Stimulated activated CD8-positive, alpha-beta memory T cell treated with anti-CD3 and anti-CD28 coated beads, Interleukin-12 subunit alpha, Interleukin-12 subunit beta, amount 100 ng/mL, for 24 hours (primary cell): Measurements from ENCODE around the gene PLXNA4.

Experiments
- DNase-seq: peaks from one replicate; pipeline ENCODE4 v3.0.0-alpha.2; 2020; ENCODE audit errors: extremely low read depth

PLXNA4 gene

GRCh38 chr7:132562690-132563089, 13.6 kb downstream of the PLXNA4 start:
- no peak for DNase-seq

DNA sequence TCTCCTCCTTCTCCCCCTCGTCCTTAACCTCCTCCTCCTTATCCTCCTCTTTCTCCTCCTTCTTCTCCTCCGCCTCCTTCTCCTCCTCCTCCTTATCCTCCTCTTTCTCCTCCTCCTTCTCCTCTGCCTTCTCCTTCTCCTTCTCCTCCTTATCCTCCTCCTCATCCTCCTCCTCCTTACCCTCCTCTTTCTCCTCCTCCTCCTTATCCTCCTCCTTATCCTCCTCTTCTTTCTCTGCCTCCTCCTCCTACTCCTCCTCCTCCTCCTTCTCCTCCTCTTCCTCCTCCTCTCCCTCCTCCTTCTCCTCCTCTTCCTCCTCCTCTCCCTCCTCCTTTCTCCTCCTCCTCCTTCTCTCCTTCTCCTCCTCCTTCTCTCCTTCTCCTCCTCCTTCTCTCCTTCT, 14.5 kb downstream of the PLXNA4 start:
- DNase-seq: no peak

DNA sequence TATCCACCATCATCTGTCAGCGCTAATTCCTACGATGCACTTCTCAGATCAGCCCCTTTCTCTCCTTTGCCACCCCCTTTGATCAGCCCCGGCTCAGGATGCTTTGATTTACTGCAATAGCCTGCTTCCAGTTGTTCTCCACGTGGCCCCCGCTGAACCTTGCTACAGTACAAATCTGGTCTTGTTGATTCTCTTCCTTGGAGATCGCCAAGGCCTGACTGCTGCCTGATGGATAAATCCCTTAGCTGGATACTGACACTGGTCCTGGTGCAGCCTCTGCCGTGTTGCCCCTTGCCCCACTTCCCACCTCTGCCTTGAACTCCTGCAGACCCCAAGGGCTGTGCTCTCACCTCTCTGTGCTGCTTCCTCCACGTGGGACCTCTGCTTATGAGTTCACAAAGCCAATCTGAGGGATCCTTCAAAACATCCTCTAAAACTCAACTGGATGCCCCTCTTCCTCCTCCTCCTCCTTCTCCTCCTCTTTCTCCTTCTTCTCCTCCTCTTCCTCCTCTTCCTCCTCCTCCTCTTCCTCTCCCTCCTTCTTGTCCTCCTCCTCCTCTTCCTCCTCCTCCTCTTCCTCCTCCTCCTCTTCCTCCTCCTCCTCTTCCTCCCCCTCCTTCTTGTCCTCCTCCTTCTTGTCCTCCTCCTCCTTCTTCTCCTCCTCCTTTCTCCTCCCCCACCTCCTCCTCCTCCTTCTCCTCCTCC, 15.3 kb downstream of the PLXNA4 start:
- no peak for DNase-seq

DNA sequence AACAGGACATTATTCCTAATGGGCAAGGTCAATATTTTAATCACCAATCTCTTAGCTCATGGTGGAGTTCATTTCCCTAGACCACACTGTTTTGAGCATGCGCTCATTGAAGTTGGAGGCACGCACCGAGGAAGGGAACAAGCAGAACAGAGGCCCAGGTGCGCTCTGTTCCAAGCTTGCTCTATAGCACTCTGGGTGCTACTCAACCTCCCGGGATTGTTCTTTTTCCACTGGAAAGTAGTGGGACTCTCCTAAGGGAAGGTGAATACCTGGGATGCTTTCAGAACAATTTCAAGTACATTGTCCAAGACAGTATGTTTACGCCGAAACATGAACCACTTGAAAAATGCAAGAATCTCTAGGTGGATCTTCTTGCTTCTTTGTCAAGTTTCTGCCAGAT, 16.2 kb downstream of the PLXNA4 start:
- DNase-seq: no peak

- no peak for DNase-seq
Observed at GRCh38 chr7:132558815-132559214, 17.5 kb downstream of the PLXNA4 start.

DNA sequence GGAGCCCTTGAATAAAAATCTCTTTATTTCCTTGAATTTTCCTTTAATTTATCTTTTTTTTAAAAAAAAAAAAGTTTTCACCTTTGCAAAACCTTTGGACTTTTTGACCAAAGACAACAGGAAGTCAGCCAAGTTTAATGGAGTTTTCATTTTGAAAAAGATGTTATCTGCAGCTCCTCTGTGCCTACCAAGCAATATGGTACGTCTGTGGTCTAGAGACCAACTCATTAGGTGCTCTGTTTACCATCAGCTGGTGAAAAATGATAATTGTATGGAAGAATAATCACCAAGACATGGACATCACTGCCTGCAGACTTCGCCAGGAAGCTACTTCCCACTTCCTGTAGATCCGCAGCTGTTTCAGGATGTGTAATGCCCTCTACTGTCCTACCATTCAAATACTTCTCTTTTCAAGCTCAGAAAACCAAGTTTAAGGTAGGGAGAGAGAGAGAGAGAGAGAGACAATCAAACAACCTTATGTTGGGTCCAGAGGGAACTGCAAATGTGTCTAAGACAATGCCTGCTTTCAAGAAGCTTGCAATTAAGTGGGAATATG, 18.7 kb downstream of the PLXNA4 start:
- no peak for DNase-seq

GRCh38 chr7:132554446-132554845, 21.8 kb downstream of the PLXNA4 start:
- no peak for DNase-seq

DNA sequence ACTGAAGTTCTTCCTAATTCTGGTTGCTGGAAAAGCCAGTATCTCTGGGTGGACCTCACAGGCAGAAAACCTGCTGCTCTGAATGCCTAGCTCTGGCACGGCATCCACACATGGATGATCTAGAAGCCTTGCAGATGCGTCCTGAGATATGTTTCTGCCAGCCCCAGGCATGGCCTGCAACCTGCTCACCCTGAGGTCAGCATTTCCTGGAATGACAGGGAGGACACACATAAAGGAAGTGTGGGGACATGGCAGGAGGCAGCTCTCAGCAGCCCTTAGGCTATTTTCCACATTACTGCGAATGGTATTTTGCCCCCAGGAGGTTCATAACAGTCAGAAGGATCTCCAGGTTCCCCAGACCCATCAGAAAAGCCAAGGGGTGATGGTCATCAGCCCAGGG, 23.2 kb downstream of the PLXNA4 start:
- no peak for DNase-seq

DNA sequence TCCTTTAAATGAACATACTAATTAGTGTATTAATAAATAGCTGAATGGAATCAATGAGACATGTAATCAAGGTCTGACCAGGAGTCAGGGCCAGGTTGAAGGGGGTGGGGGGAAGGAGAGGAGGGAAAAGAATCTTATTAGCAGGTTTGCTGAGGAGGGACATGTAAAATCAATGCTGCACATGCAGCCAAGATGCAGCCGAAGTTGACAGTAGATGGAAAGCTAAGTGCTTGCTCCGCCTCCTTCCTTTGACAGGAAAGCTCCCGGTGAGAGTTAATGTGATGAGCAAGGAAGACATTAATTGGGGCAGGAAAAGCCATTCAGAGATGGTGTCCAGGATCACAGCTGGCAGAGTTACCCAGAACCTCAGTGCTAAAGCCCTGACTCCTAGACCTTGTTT, 24.4 kb downstream of the PLXNA4 start:
- DNase-seq: no peak

- no peak for DNase-seq
Observed at GRCh38 chr7:132551439-132551838, 24.8 kb downstream of the PLXNA4 start.

- DNase-seq: no peak
Observed at GRCh38 chr7:132548489-132549078, 27.7 kb downstream of the PLXNA4 start.

DNA sequence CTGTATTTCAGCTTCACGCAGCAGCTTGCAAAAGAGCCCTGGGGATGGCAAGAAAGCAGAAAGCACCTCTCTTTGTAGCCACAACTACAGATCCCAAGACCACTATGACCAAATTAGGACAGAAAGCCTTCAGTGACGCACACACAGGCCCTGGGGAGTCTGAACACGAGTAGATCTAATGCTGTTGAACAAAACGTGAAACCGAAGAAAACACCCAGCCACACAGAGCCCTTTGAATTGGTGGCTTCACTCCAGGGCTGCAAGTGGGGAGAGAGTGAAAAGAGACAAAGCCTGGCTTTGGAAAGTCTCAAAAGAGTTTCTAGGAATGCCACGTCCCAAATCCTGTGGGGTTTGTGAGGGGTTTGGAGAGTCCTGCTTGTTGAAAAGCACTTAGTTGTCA, 28.4 kb downstream of the PLXNA4 start:
- no peak for DNase-seq

- DNase-seq: no peak
Observed at GRCh38 chr7:132546366-132547127, 29.7 kb downstream of the PLXNA4 start.

- DNase-seq: no peak
Observed at GRCh38 chr7:132545756-132546155, 30.5 kb downstream of the PLXNA4 start.

- DNase-seq: no peak
Observed at GRCh38 chr7:132544999-132545398, 31.3 kb downstream of the PLXNA4 start.

GRCh38 chr7:132544025-132544424, 32.2 kb downstream of the PLXNA4 start:
- DNase-seq: no peak

DNA sequence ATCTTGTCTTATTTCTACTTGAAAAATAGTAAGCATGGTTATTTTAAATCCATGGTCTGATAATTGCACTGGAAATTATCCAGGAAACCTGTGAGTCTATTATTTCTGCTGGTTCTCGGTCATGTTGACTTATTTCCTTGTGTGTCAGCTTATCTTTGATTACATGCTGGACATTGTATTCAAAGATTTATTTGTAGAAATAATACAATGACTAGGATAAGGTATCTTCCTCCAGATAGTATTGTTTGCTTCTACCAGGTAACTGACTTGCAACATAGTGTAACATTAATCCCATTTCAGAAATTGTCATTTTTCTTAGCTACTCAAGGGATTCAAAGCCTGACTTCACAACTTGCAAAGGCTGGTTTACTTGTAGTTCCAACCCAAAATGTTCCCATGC, 33.4 kb downstream of the PLXNA4 start:
- DNase-seq: no peak

DNA sequence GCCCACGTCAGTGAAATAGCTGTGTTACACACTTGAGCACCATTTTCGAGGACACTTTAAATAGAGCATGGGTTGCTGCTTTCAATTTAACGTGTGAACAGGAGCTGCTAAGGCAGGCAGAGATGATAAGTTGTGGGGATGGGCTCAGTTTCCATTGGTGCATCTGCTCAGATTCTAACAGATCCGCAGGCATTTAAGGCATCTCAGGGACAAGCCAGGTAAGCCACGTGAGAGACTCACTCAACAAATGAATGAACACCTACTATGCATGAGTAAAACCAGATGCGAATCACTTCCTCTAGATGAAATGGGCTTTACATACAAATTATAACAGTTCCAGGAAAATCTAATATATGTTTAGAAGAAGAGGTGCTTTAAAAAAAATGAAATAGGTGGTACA, 34.6 kb downstream of the PLXNA4 start:
- DNase-seq: no peak

- no peak for DNase-seq
Observed at GRCh38 chr7:132537456-132538145, 38.7 kb downstream of the PLXNA4 start.

- DNase-seq: no peak
Observed at GRCh38 chr7:132536654-132537395, 39.4 kb downstream of the PLXNA4 start.

- no peak for DNase-seq
Observed at GRCh38 chr7:132533916-132534315, 42.4 kb downstream of the PLXNA4 start.
